Measurements from ENCODE around the gene ELMOD2.

Gene ELMOD2

DNA sequence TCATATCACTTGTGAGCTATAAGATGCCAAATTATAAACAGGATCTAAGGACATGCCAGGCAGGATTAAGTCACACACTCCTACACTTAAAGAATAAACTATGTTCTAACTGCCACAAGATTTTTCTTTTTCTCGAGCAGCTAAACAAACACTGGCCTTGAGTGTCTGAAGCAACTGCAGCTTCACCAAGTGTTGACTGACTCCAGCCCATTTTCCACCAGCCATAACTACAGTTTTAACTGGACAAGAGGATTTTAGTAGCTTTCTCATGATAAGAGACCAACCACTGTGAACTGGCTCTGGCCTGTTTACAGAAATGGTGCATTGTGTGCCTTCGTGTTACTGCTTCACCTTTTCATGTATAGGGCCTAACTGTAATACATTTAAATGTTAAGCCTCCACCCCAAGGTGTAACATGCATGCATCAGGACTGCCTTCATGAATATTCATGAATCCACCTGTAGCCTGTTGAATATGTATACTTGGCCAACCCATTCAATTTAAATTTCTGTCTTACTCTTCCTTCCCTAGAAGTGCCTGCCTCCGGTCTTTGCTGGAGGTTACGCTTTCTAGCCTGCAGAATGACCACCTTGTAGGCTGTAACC lies 34.0 kb downstream of the ELMOD2 start:
- no peak overlapping the region for H3K4me3 ChIP-seq (ENCODE audit: low read depth, low read length)
- TF ChIP-seq, protein P1, sequence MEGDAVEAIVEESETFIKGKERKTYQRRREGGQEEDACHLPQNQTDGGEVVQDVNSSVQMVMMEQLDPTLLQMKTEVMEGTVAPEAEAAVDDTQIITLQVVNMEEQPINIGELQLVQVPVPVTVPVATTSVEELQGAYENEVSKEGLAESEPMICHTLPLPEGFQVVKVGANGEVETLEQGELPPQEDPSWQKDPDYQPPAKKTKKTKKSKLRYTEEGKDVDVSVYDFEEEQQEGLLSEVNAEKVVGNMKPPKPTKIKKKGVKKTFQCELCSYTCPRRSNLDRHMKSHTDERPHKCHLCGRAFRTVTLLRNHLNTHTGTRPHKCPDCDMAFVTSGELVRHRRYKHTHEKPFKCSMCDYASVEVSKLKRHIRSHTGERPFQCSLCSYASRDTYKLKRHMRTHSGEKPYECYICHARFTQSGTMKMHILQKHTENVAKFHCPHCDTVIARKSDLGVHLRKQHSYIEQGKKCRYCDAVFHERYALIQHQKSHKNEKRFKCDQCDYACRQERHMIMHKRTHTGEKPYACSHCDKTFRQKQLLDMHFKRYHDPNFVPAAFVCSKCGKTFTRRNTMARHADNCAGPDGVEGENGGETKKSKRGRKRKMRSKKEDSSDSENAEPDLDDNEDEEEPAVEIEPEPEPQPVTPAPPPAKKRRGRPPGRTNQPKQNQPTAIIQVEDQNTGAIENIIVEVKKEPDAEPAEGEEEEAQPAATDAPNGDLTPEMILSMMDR (IDR thresholded peaks at IDR 0.05; ENCODE audit: low read depth, low read length, missing control alignments), result no peak
- DNase-seq (ENCODE audit: low read depth), result no peak

- no peak for DNase-seq (ENCODE audit: low read depth)
- TF ChIP-seq, protein P1 (IDR thresholded peaks at IDR 0.05; ENCODE audit: low read depth, low read length, missing control alignments), result no peak
- H3K4me3 ChIP-seq (ENCODE audit: low read depth, low read length), result no peak overlapping the region
Observed at GRCh38 chr4:140559696-140560095, 35.7 kb downstream of the ELMOD2 start.

- TF ChIP-seq, protein P1 (IDR thresholded peaks at IDR 0.05; ENCODE audit: low read depth, low read length, missing control alignments), result no peak
- no peak for DNase-seq (ENCODE audit: low read depth)
- H3K4me3 ChIP-seq (ENCODE audit: low read depth, low read length), result no peak within 1 kb of the TSS
Observed at GRCh38 chr4:140568507-140569306, 44.7 kb downstream of the ELMOD2 start, which contains the start of gene UCP1. TSS of gene UCP1 (minus strand) at chr4:140568961. CDS start at chr4:140568729, 232 bp downstream.

GRCh38 chr4:140569307-140569638 lies 45.3 kb downstream of the ELMOD2 start:
- no peak for DNase-seq (ENCODE audit: low read depth)
- H3K4me3 ChIP-seq (ENCODE audit: low read depth, low read length), result no peak overlapping the region
- TF ChIP-seq, protein P1 (IDR thresholded peaks at IDR 0.05; ENCODE audit: low read depth, low read length, missing control alignments), result no peak

DNA sequence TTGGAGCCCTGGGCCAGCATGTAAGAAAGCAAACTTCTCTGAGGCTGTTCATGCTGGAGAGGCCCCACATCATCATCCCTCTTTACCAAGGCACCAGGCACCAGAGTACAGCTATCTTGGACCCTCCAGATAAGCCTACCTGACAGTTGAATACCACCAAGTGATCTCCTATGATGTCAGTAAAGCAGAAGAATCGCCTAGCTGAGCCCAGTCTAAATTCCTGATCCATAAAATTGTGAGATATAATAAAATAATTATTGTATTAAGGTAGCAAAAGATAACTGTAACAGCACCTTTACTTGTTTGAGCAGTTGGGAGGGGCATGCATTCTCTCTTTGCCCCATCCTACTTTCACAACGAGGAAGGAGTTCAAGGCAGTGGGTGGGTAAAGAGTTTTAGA lies 47.7 kb downstream of the ELMOD2 start:
- DNase-seq (ENCODE audit: low read depth), result no peak
- no peak overlapping the region for H3K4me3 ChIP-seq (ENCODE audit: low read depth, low read length)
- TF ChIP-seq, protein P1 (IDR thresholded peaks at IDR 0.05; ENCODE audit: low read depth, low read length, missing control alignments), result no peak

DNA sequence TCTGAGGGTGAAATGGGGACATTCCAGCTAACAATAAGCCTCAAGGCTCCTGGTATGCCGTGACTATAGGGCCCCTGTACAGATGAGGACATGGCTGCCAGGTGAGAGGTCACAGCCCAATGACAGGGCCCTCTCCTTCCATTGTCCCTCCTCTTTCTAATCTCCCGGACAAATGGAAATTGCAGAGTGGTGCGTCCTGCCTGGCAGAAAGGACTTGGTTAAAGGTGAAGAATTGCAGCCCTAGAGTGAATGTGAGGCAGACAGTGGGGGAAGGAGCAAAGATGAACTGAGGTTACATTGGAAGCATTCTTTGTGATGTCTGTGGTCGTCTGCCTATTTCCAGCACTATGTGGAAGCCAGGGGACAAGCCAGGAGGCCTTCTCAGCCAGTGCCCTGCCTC lies 51.5 kb downstream of the ELMOD2 start:
- H3K4me3 ChIP-seq (ENCODE audit: low read depth, low read length), result no peak overlapping the region
- DNase-seq (ENCODE audit: low read depth), result no peak
- TF ChIP-seq, protein P1 (IDR thresholded peaks at IDR 0.05; ENCODE audit: low read depth, low read length, missing control alignments), result no peak

Data from GM12864 (cell line).